Activated CD8-positive, alpha-beta T cell treated with anti-CD3 and anti-CD28 coated beads, Interleukin-2, amount 10 ng/mL, durations not matched to agents 7 days and 5 days (primary cell): ENCODE measurements around the gene GASK1B. TPM values are rescaled to one million over a fixed set of nuclear protein-coding genes. Genes with fewer than 3 reads are reported as not detected.

Experiments
- ATAC-seq: fragments of 150-1000 bp; cut with Tn5 transposase; one replicate; pipeline ENCODE4 v1.10.0; 2021; ENCODE audit warnings: moderate library complexity
- CTCF ChIA-PET: fragments of 350-600 bp; sonication (Branson Sonifier 250); formaldehyde crosslinking; loops from one replicate; lab custom pipeline; 2021; ENCODE audit warnings: antibody characterized with exemption; lab: Charles Lee
- POLR2A ChIA-PET: fragments of 350-600 bp; sonication (Branson Sonifier 250); formaldehyde crosslinking; loops from one replicate; lab custom pipeline; 2021; ENCODE audit warnings: antibody characterized with exemption; lab: Charles Lee
- DNase-seq: peaks from one replicate; pipeline ENCODE4 v3.0.0-alpha.2; 2020
- H3K27ac Mint-ChIP-seq: one replicate; pipeline ENCODE4 v1.8.0; 2021; ENCODE audit warnings: mild to moderate bottlenecking, mixed read lengths
- H3K27me3 Mint-ChIP-seq: one replicate; pipeline ENCODE4 v1.8.0; 2021; ENCODE audit warnings: low read depth, mixed read lengths
- H3K36me3 Mint-ChIP-seq: one replicate; pipeline ENCODE4 v1.8.0; 2021; ENCODE audit warnings: low read depth, mixed read lengths
- H3K4me1 Mint-ChIP-seq: one replicate; pipeline ENCODE4 v1.8.0; 2021; ENCODE audit warnings: low read depth, mixed read lengths
- H3K4me3 Mint-ChIP-seq: one replicate; pipeline ENCODE4 v1.8.0; 2021; ENCODE audit warnings: mild to moderate bottlenecking, mixed read lengths
- H3K9me3 Mint-ChIP-seq: one replicate; pipeline ENCODE4 v1.8.0; 2022; ENCODE audit warnings: mixed read lengths; ENCODE audit not compliant: insufficient read depth
- total RNA-seq, 2 experiments: library from RNA; stranded (reverse); gene quantifications; one replicate each; pipeline ENCODE4 v1.2.3, GENCODE V29; 2021

GASK1B gene
- total RNA-seq, 2 experiments from 2014 or later: not detected

- H3K27me3 Mint-ChIP-seq: no peaks in the 10 kb centered on the region
- no peaks in the 10 kb centered on the region for H3K36me3 Mint-ChIP-seq
- no peak overlapping the region for H3K4me3 Mint-ChIP-seq
- ChIA-PET CTCF (no interaction called here), POLR2A (no interaction called here)
- DNase-seq (no peak), ATAC-seq (no peak)
- H3K9me3 Mint-ChIP-seq: no peaks in the 10 kb centered on the region
- H3K4me1 Mint-ChIP-seq: no peaks in the 10 kb centered on the region
- no peak overlapping the region for H3K27ac Mint-ChIP-seq
Measured at GRCh38 chr4:158129694-158130093, 43.1 kb downstream of the GASK1B start.

- Mint-ChIP-seq H3K4me1 (no peaks in the 10 kb centered on the region), H3K27ac (no peak overlapping the region), H3K36me3 (no peaks in the 10 kb centered on the region), H3K4me3 (no peak overlapping the region), H3K9me3 (no peaks in the 10 kb centered on the region), H3K27me3 (no peaks in the 10 kb centered on the region)
- no peak for DNase-seq
- no peak for ATAC-seq
- CTCF ChIA-PET: no interaction called here
- POLR2A ChIA-PET: no interaction called here
Measured at GRCh38 chr4:158128540-158128939, 44.3 kb downstream of the GASK1B start.

- H3K36me3 Mint-ChIP-seq: no peaks in the 10 kb centered on the region
- POLR2A ChIA-PET: no interaction called here
- no peaks in the 10 kb centered on the region for H3K9me3 Mint-ChIP-seq
- DNase-seq: no peak
- no peaks in the 10 kb centered on the region for H3K27me3 Mint-ChIP-seq
- no peaks in the 10 kb centered on the region for H3K4me1 Mint-ChIP-seq
- no peak for ATAC-seq
- no peak overlapping the region for H3K27ac Mint-ChIP-seq
- H3K4me3 Mint-ChIP-seq: no peak overlapping the region
- CTCF ChIA-PET: no interaction called here
Measured at GRCh38 chr4:158125310-158125709, 47.5 kb downstream of the GASK1B start.

Other genes starting within 250 kb of the GASK1B start
- gene TMEM144, start 37.5 kb upstream of the GASK1B start, total RNA-seq: not detected